Adipocyte (in vitro differentiated cells): ENCODE data around the gene TCAP.
"Not testable (repeated sequence)": the region's sequence is repeated elsewhere in the genome, so short reads cannot be mapped to it uniquely, and the experiment has no call there.

Experiments used
- DNase-seq: peaks from one replicate; pipeline ENCODE4 v3.0.0-alpha.2; 2015; ENCODE audit warnings: low read depth
- H3K27me3 ChIP-seq: replicated peaks from 2 replicates; pipeline ENCODE4 v1.7.0; 2013; ENCODE audit warnings: mild to moderate bottlenecking, low read length, moderate library complexity; ENCODE audit not compliant: control insufficient read depth, insufficient read depth
- H3K36me3 ChIP-seq: 2 replicates; pipeline ENCODE4 v1.7.0; 2013; ENCODE audit warnings: low read length, mild to moderate bottlenecking, moderate library complexity; ENCODE audit not compliant: control insufficient read depth, insufficient read depth, severe bottlenecking
- H3K4me1 ChIP-seq: 2 replicates; pipeline ENCODE4 v1.7.0; 2013; ENCODE audit warnings: mild to moderate bottlenecking, low read length, moderate library complexity; ENCODE audit not compliant: control insufficient read depth, insufficient read depth
- H3K4me3 ChIP-seq: 2 replicates; pipeline ENCODE4 v1.7.0; 2013; ENCODE audit warnings: mild to moderate bottlenecking, low read length, moderate library complexity
- H3K9ac ChIP-seq: 2 replicates; pipeline ENCODE4 v1.7.0; 2013; ENCODE audit warnings: mild to moderate bottlenecking, low read length, moderate library complexity
- H3K9me3 ChIP-seq: 2 replicates; pipeline ENCODE4 v1.7.0; 2013; ENCODE audit warnings: mild to moderate bottlenecking, low read length, moderate library complexity; ENCODE audit not compliant: control insufficient read depth

Gene TCAP

GRCh38 chr17:39705786-39706348 is 40.7 kb downstream of the TCAP start:
- Histone ChIP-seq H3K36me3 (peaks cover 31% of the 10 kb centered on the region), H3K4me1 (peaks cover 5% of the 10 kb centered on the region), H3K4me3 (no peak overlapping the region), H3K9ac (no peak overlapping the region), H3K9me3 (no peaks in the 10 kb centered on the region), H3K27me3 (no peaks in the 10 kb centered on the region)
- no peak for DNase-seq

DNA sequence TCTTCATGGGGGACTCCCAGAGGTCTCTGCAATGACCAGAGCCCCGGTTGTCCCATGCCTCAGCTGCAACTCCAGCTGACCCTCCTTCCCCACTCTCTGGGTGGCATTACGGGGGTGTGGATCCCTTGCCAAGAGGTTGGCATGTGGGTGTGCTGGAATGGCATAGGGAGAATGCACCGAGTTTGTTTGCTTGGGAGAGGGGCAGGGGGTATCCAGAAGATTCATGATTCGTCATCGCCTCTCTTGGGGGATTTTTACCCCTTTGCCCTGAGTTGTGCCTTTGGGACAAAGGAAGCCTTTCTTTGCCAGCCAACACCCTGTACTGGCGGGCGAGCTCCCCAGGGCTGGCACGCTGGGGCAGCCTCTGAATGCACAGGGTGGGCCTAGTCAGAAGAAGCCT is 41.2 kb downstream of the TCAP start:
- Histone ChIP-seq H3K9me3 (no peaks in the 10 kb centered on the region), H3K36me3 (peaks cover 33% of the 10 kb centered on the region), H3K9ac (no peak overlapping the region), H3K4me3 (no peak overlapping the region), H3K27me3 (no peaks in the 10 kb centered on the region), H3K4me1 (peaks cover 4% of the 10 kb centered on the region)
- no peak for DNase-seq

- H3K4me3 ChIP-seq, result no peak overlapping the region
- DNase-seq, result no peak
- no peaks in the 10 kb centered on the region for H3K4me1 ChIP-seq
These were observed 41.8 kb downstream of the TCAP start for GRCh38 chr17:39706921-39707337.

DNA sequence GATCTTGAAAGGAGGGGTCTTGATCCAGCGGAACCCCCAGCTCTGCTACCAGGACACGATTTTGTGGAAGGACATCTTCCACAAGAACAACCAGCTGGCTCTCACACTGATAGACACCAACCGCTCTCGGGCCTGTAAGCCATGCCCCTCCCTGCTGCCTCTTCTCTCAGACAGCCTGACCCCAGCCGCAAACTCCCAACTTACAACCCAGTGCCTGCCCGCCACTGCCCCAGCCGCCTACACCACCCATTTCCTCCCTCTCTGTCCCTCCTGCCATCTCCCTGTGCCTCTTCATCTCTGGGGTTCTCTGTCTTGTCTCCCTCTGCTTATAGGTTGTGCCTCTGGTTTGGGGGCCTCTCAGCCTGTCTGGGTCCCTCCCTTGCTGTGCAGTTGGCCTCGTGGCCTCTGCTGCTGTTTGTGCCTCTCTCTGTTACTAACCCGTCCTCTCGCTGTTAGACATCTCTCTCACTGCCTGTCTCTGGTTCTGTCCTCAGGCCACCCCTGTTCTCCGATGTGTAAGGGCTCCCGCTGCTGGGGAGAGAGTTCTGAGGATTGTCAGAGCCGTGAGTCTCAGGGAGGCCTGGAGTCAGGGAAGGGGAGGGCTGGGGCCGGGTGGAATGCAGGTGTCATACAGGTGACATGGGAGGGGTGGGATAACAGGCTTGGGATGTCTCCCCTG is 44.3 kb downstream of the TCAP start:
- H3K36me3 ChIP-seq, result peaks cover 53% of the 10 kb centered on the region
- no peak overlapping the region for H3K9ac ChIP-seq
- H3K4me3 ChIP-seq, result no peak overlapping the region
- no peak for DNase-seq
- H3K9me3 ChIP-seq, result no peaks in the 10 kb centered on the region
- H3K27me3 ChIP-seq, result no peaks in the 10 kb centered on the region
- no peaks in the 10 kb centered on the region for H3K4me1 ChIP-seq

More at GRCh38 chr17:39706921-39707337, 41.8 kb downstream of the TCAP start:
- Histone ChIP-seq H3K9me3 (no peaks in the 10 kb centered on the region), H3K27me3 (no peaks in the 10 kb centered on the region), H3K9ac (no peak overlapping the region), H3K36me3 (peaks cover 39% of the 10 kb centered on the region)

DNA sequence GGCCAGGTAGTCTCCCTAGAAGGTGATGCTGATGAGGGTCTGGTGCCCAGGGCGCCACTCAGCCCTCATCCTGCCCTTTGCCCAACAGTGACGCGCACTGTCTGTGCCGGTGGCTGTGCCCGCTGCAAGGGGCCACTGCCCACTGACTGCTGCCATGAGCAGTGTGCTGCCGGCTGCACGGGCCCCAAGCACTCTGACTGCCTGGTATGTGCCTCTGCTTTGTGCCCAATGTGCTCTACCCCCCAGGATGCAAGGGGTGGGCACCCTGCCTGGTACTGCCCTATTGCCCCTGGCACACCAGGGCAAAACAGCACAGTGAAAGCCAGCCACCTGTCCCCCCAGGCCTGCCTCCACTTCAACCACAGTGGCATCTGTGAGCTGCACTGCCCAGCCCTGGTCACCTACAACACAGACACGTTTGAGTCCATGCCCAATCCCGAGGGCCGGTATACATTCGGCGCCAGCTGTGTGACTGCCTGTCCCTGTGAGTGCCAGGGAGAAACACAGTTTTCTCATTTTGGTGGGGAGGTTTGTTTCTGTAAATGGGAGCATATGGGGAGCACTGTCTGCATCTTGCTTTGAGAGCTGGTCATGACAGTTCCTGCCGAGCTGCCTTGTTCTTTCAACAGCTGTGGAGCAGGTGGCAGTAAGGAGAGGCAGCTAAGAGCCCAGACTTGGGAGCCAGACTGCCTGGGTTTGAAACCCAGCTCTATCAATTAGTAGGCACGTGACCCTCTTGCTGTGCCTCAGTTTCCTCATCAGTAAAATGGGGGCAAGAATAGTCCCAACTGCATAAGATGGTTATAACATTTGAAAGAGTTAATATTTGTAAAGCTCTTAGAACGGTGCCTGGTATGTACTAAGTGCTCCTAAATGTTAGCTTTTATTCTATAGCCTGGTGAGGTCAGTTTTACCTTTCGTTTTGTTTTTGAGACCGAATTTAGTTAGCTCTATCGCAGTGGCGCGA is 45.1 kb downstream of the TCAP start:
- peaks cover 58% of the 10 kb centered on the region for H3K36me3 ChIP-seq
- no peaks in the 10 kb centered on the region for H3K9me3 ChIP-seq
- no peaks in the 10 kb centered on the region for H3K27me3 ChIP-seq
- H3K4me3 ChIP-seq, result no peak overlapping the region
- H3K9ac ChIP-seq, result no peak overlapping the region
- DNase-seq, result no peak
- H3K4me1 ChIP-seq, result no peaks in the 10 kb centered on the region

DNA sequence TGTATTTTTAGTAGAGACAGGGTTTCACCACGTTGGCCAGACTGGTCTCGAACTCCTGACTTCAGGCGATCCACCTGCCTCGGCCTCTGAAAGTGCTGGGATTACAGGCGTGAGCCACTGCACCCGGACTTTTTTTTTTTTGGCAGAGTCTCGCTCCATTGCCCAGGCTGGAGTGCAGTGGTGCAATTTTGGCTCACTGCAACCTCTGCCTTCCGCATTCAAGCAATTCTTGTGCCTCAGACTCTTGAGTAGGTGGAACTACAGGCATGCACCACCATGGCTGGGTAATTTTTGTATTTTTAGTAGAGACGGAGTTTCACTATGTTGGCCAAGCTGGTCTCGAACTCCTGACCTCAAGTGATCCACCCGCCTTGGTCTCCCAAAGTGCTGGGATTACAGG is 45.9 kb downstream of the TCAP start:
- not testable (repeated sequence) for H3K9me3 ChIP-seq, H3K4me1 ChIP-seq, H3K9ac ChIP-seq, H3K27me3 ChIP-seq, H3K4me3 ChIP-seq, DNase-seq
- peaks cover 66% of the 10 kb centered on the region for H3K36me3 ChIP-seq

GRCh38 chr17:39711851-39712250 is 46.7 kb downstream of the TCAP start:
- H3K4me3 ChIP-seq, result no peak overlapping the region
- no peak overlapping the region for H3K9ac ChIP-seq
- H3K27me3 ChIP-seq, result no peaks in the 10 kb centered on the region
- no peaks in the 10 kb centered on the region for H3K9me3 ChIP-seq
- H3K36me3 ChIP-seq, result peaks cover 68% of the 10 kb centered on the region
- no peak for DNase-seq
- no peaks in the 10 kb centered on the region for H3K4me1 ChIP-seq

GRCh38 chr17:39714234-39714633 is 49.1 kb downstream of the TCAP start:
- Histone ChIP-seq H3K27me3 (no peaks in the 10 kb centered on the region), H3K4me3 (no peak overlapping the region), H3K36me3 (peaks cover 60% of the 10 kb centered on the region), H3K9ac (no peak overlapping the region), H3K4me1 (no peaks in the 10 kb centered on the region), H3K9me3 (no peaks in the 10 kb centered on the region)
- no peak for DNase-seq

DNA sequence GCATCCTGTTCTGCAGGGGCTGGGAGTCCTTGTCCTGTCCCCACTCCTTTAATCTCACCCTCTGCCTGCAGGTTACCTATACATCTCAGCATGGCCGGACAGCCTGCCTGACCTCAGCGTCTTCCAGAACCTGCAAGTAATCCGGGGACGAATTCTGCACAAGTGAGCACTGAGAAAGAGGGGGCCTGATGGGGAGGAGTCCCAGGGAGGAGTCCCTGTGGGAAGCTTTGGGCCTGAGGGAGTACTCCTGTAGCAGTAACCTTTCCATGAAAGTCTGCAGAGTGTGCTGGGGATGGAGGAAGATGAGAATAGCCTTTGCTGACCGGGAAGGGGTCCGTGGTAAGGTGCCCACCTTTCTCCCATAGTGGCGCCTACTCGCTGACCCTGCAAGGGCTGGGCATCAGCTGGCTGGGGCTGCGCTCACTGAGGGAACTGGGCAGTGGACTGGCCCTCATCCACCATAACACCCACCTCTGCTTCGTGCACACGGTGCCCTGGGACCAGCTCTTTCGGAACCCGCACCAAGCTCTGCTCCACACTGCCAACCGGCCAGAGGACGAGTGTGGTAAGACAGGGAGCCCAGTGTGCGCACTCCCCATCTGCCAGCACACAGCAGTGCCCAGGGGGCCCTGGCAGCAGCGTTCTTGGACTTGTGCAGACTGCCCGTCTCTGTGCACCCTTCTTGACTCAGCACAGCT is 50.4 kb downstream of the TCAP start:
- Histone ChIP-seq H3K27me3 (no peaks in the 10 kb centered on the region), H3K4me1 (no peaks in the 10 kb centered on the region), H3K4me3 (no peak overlapping the region), H3K9me3 (no peaks in the 10 kb centered on the region), H3K36me3 (peaks cover 50% of the 10 kb centered on the region), H3K9ac (no peak overlapping the region)
- DNase-seq, result no peak
